Pancreas (tissue), 10 donors: ENCODE results near the gene RNF150. TPM values are rescaled to one million over a fixed set of nuclear protein-coding genes. Genes with fewer than 3 reads are reported as not detected.

ENCODE experiments used
- ATAC-seq, 4 donors: fragments of 200-7000 bp; cut with Tn5 transposase; one replicate each; pipeline versions ENCODE4 v1.8.0 to v1.9.1; 2020; ENCODE audit warnings: mild to moderate bottlenecking in 4 of 4, moderate library complexity in 4 of 4
- DNase-seq, 6 donors: peaks; one replicate each; pipeline ENCODE4 v3.0.0-alpha.2; 2020
- FAIRE-seq: peaks from 2 replicates; lab custom pipeline; 2012; peaks lifted over from hg19 to GRCh38; lab: Jason Lieb, UNC
- H3K27ac ChIP-seq, 4 donors: fragments of 200-600 bp; sonication (generic); 1 replicate in 3 of 4; 2 replicates in 1 of 4; pipeline versions ENCODE4 v1.5.0 to v1.8.0; 2020
- H3K27me3 ChIP-seq, 4 donors: fragments of 200-600 bp; one replicate each; pipeline ENCODE4 v1.8.0; 2021
- H3K36me3 ChIP-seq, 3 donors: fragments of 200-600 bp; sonication (generic) in 1 of 3; one replicate each; pipeline versions ENCODE4 v1.5.0 to v1.8.0; 2020 to 2021
- H3K4me1 ChIP-seq, 3 donors: fragments of 200-600 bp; one replicate each; pipeline ENCODE4 v1.8.0; 2021
- H3K4me3 ChIP-seq, 4 donors: fragments of 200-600 bp; sonication (generic) in 2 of 4; one replicate each; pipeline versions ENCODE4 v1.5.0 to v1.8.0; 2020 to 2021
- H3K9me3 ChIP-seq, 4 donors: fragments of 200-600 bp; one replicate each; pipeline ENCODE4 v1.8.0; 2021
- CTCF ChIP-seq, 4 donors: fragments of 200-600 bp; sonication (generic) in 3 of 4; IDR thresholded peaks; one replicate each; pipeline versions ENCODE4 v1.5.0 to v1.8.0; 2021; ENCODE audit warnings: antibody characterized with exemption in 4 of 4
- WGBS, 2 donors: extraction: QIAGEN DNeasy Blood & Tissue Kit; methylation state at CpG; one replicate each; pipeline ENCODE4 v1.1.7; 2013; 5-methylcytosine and 5-hydroxymethylcytosine counted together
- intact Hi-C, 3 donors: fragments of 100-400 bp; cut with DNase I; formaldehyde crosslinking; loops; one replicate each; pipeline versions ENCODE4 v1.11.1 to v1.14.2; 2022
- polyA plus RNA-seq, 2 donors: library from polyadenylated mRNA; stranded (reverse); fragments of 200-250 nt; gene quantifications; one replicate each; pipeline ENCODE4 v1.2.3, GENCODE V29; 2013
- total RNA-seq, 6 donors: library from RNA; stranded (reverse); fragmentation: NEBNext Ultra II Directional in 4 of 6; extraction: Animal tissue kit (Norgen Biotek cat#: 25700) in 4 of 6; gene quantifications; one replicate each; pipeline versions ENCODE4 v1.2.1 to v1.2.4, GENCODE V29; 2021 to 2023
- donor health status: healthy with polysubstance abuse.
- donor health status: DM: no; HTN: no; CAD: no; lungs with moderate emphysema.
- donor health status: DM: no; HTN: no; CAD: no.
- donor health status: control.
- donor health status: control.
- donor health status: Bipolar disorder and iron deficiency.
- donor health status: DM: yes; HTN: yes; CAD: no.
- donor health status: DM: no; HTN: no; CAD: no.
- donor health status: DM: no; HTN: no; CAD: no.
- donor health status: DM: yes; HTN: yes; CAD: no.

The RNF150 gene
- total and polyA plus RNA-seq, 8 donors, result 0.53 to 4.1 (median 2.5) TPM

GRCh38 chr4:140932501-140933045 lies 200.7 kb downstream of the RNF150 start:
- Histone ChIP-seq H3K9me3 (no peaks in the 10 kb centered on the region), H3K36me3 (no peaks in the 10 kb centered on the region), H3K27ac (no peak overlapping the region), H3K27me3 (no peaks in the 10 kb centered on the region), H3K4me3 (no peak overlapping the region), H3K4me1 (peaks cover 0 to 6% (median 2%) of the 10 kb centered on the region in 3 donors)
- no peak for TF ChIP-seq CTCF (IDR thresholded peaks at IDR 0.05)
- FAIRE-seq (no peak), ATAC-seq (no peak), DNase-seq (no peak)
- intact Hi-C loops, result no loop called here
- WGBS, 2 donors, result 95 to 96% methylated on average over 2 of the region's 2 CpGs

GRCh38 chr4:140931911-140932310 lies 201.4 kb downstream of the RNF150 start:
- no peak for ATAC-seq

GRCh38 chr4:140930557-140930956 lies 202.7 kb downstream of the RNF150 start:
- 84 to 89% methylated on average over 7 of the region's 7 CpGs for WGBS, 2 donors
- intact Hi-C loops, result no loop called here
- H3K4me3 ChIP-seq, result no peak overlapping the region
- H3K4me1 ChIP-seq, result peaks cover 0 to 5% (median 2%) of the 10 kb centered on the region in 3 donors
- ATAC-seq (no peak), DNase-seq (no peak), FAIRE-seq (no peak)
- no peak for TF ChIP-seq CTCF (IDR thresholded peaks at IDR 0.05)
- H3K36me3 ChIP-seq, result no peaks in the 10 kb centered on the region
- H3K27ac ChIP-seq, result no peak overlapping the region
- H3K9me3 ChIP-seq, result no peaks in the 10 kb centered on the region
- no peaks in the 10 kb centered on the region for H3K27me3 ChIP-seq

More at GRCh38 chr4:140931911-140932310, 201.4 kb downstream of the RNF150 start:
- Histone ChIP-seq H3K27ac (no peak overlapping the region), H3K4me1 (peaks cover 0 to 6% (median 2%) of the 10 kb centered on the region in 3 donors), H3K4me3 (no peak overlapping the region), H3K27me3 (no peaks in the 10 kb centered on the region), H3K9me3 (no peaks in the 10 kb centered on the region), H3K36me3 (no peaks in the 10 kb centered on the region)
- intact Hi-C loops, result no loop called here
- 77 to 85% methylated on average over 2 of the region's 2 CpGs for WGBS, 2 donors
- DNase-seq, result no peak
- TF ChIP-seq CTCF (IDR thresholded peaks at IDR 0.05), result no peak
- FAIRE-seq, result no peak

GRCh38 chr4:140930011-140930410 lies 203.3 kb downstream of the RNF150 start:
- Histone ChIP-seq H3K4me1 (no peaks in the 10 kb centered on the region), H3K4me3 (no peak overlapping the region), H3K9me3 (no peaks in the 10 kb centered on the region), H3K27ac (no peak overlapping the region), H3K36me3 (no peaks in the 10 kb centered on the region), H3K27me3 (no peaks in the 10 kb centered on the region)
- WGBS, 2 donors, result 91 to 95% methylated on average over 3 of the region's 3 CpGs
- FAIRE-seq, result no peak
- TF ChIP-seq CTCF (IDR thresholded peaks at IDR 0.05), result no peak
- ATAC-seq, result no peak
- intact Hi-C loops, result no loop called here
- DNase-seq, result no peak

- Histone ChIP-seq H3K9me3 (no peaks in the 10 kb centered on the region), H3K4me3 (no peak overlapping the region), H3K27ac (no peak overlapping the region), H3K4me1 (no peaks in the 10 kb centered on the region), H3K27me3 (no peaks in the 10 kb centered on the region), H3K36me3 (no peaks in the 10 kb centered on the region)
- 52 to 53% methylated on average over 3 of the region's 3 CpGs for WGBS, 2 donors
- intact Hi-C loops, result no loop called here
- no peak for FAIRE-seq
- TF ChIP-seq CTCF (IDR thresholded peaks at IDR 0.05), result no peak
- ATAC-seq, result no peak
- DNase-seq, result no peak
Observed at GRCh38 chr4:140928880-140929279, 204.4 kb downstream of the RNF150 start.
